NCI-H1105 (cell line): Measurements from ENCODE around the gene RAP1GAP.

Experiments
- DNase-seq: peaks from one replicate; lab custom pipeline; 2025; lab: John Stamatoyannopoulos, UW

The RAP1GAP gene

GRCh38 chr1:21610027-21610426 is 59.1 kb downstream of the RAP1GAP start:
- no peak for DNase-seq

- no peak for DNase-seq
These were observed 60.4 kb downstream of the RAP1GAP start for GRCh38 chr1:21608798-21609197.

- no peak for DNase-seq
These were observed 61.3 kb downstream of the RAP1GAP start for GRCh38 chr1:21607549-21608529.

- DNase-seq, result no peak
These were observed 63.0 kb downstream of the RAP1GAP start for GRCh38 chr1:21605964-21606705.

- DNase-seq, result no peak
These were observed 64.0 kb downstream of the RAP1GAP start for GRCh38 chr1:21605012-21605715.

- no peak for DNase-seq
These were observed 64.8 kb downstream of the RAP1GAP start for GRCh38 chr1:21604208-21604957.

GRCh38 chr1:21603177-21604138 is 65.7 kb downstream of the RAP1GAP start:
- no peak for DNase-seq

GRCh38 chr1:21601278-21602048 is 67.7 kb downstream of the RAP1GAP start:
- DNase-seq, result no peak

GRCh38 chr1:21599402-21599801 is 69.8 kb downstream of the RAP1GAP start:
- DNase-seq, result no peak

GRCh38 chr1:21598904-21599303 is 70.3 kb downstream of the RAP1GAP start:
- no peak for DNase-seq

- DNase-seq, result no peak
These were observed 70.7 kb downstream of the RAP1GAP start for GRCh38 chr1:21598417-21598816.

GRCh38 chr1:21597753-21598152 is 71.4 kb downstream of the RAP1GAP start:
- no peak for DNase-seq

GRCh38 chr1:21596628-21597027 is 72.5 kb downstream of the RAP1GAP start:
- DNase-seq, result no peak

- DNase-seq, result no peak
These were observed 73.0 kb downstream of the RAP1GAP start for GRCh38 chr1:21596174-21596573.

- no peak for DNase-seq
These were observed 73.9 kb downstream of the RAP1GAP start for GRCh38 chr1:21594935-21595897.

GRCh38 chr1:21594501-21594900 is 74.7 kb downstream of the RAP1GAP start:
- DNase-seq, result no peak

- no peak for DNase-seq
These were observed 75.9 kb downstream of the RAP1GAP start for GRCh38 chr1:21593231-21593630.

- no peak for DNase-seq
These were observed 76.9 kb downstream of the RAP1GAP start for GRCh38 chr1:21592086-21592865.
